ENCODE results near the gene TMEM30B. TPM values are rescaled to one million over a fixed set of nuclear protein-coding genes. Genes with fewer than 3 reads are reported as not detected.

Gene TMEM30B
- total and polyA plus RNA-seq, 2 of the 8 experiments (the other 6 are each of a cell fraction or from before 2014, with no cell fraction given) = 11.2 to 18.7 TPM

GRCh38 chr14:61322011-61322798, 41.1 kb upstream of the TMEM30B start:
- Histone ChIP-seq H4K91ac (replicated peaks; ENCODE audit: insufficient read length, low read length) (no peak overlapping the region), H2BK12ac (ENCODE audit: low read depth, low read length) (peak overlapping the region; percentile 80; the same call in 1 of the 2 replicates), H4K5ac (ENCODE audit: insufficient read length, low read depth, low read length) (no peak overlapping the region), H4K8ac (ENCODE audit: extremely low read depth, insufficient read depth, low read length) (no peak overlapping the region; the same call in none of the 2 replicates), H3K23ac (ENCODE audit: insufficient read length) (no peak overlapping the region), H3K4ac (replicated peaks; ENCODE audit: insufficient read length, low read depth, low read length) (no peak overlapping the region), H3K56ac (replicated peaks; ENCODE audit: insufficient read length, low read depth, low read length) (peak overlapping the region; percentile 34), H4K20me1 (replicated peaks in 1 of 2; ENCODE audit: control insufficient read depth in 1 of 2, insufficient read depth in 2 of 2, low read length in 2 of 2) (no peaks in the 10 kb centered on the region), H3K36me3 (ENCODE audit: control insufficient read depth in 2 of 4, insufficient read depth in 4 of 4, low read length in 3 of 4) (no peaks in the 10 kb centered on the region), H2BK120ac (replicated peaks; ENCODE audit: low read depth, low read length) (no peak overlapping the region), H3K27me3 (replicated peaks in 1 of 4; ENCODE audit: control insufficient read depth in 3 of 4, extremely low read depth in 1 of 4, insufficient read depth in 3 of 4, low read length in 3 of 4) (peaks cover 9 to 29% (median 23%) of the 10 kb centered on the region in 4 experiments), H3K9ac (replicated peaks in 1 of 4; ENCODE audit: extremely low read depth in 1 of 4, low read depth in 3 of 4, low read length in 3 of 4) (peak overlapping the region in 1 of 4 experiments; percentile 1; a peak in 1 of 7 replicates), H3K23me2 (ENCODE audit: low read depth, low read length) (peaks cover 15% of the 10 kb centered on the region; the same call in 1 of the 2 replicates), H3K4me2 (ENCODE audit: insufficient read depth in 1 of 2, low read depth in 2 of 2, low read length in 2 of 2) (peak overlapping the region; percentile 92 to 99), H3K79me2 (ENCODE audit: control insufficient read depth in 1 of 2, insufficient read depth in 2 of 2, low read length in 2 of 2) (no peaks in the 10 kb centered on the region), H3K4me1 (replicated peaks in 1 of 4; ENCODE audit: control insufficient read depth in 3 of 4, insufficient read depth in 4 of 4, low read length in 3 of 4) (peaks cover 0 to 12% (median 8%) of the 10 kb centered on the region in 4 experiments; a peak in 6 of 7 replicates), H2AFZ (ENCODE audit: low read length) (peak overlapping the region; percentile 22; the same call in 1 of the 2 replicates), H3K14ac (ENCODE audit: insufficient read length) (no peak overlapping the region), H2AK5ac (ENCODE audit: low read depth, low read length) (peak overlapping the region; percentile 57; the same call in 1 of the 2 replicates), H3K27ac (ENCODE audit: low read depth, low read length) (no peak overlapping the region), H2BK5ac (ENCODE audit: low read depth, low read length) (no peak overlapping the region), H3K9me3 (ENCODE audit: insufficient read depth in 2 of 2, low read depth in 1 of 2, low read length in 1 of 2) (peaks cover 0 to 4% of the 10 kb centered on the region in 2 experiments; a peak in 1 of 4 replicates), H3K18ac (ENCODE audit: extremely low read depth, low read length) (peak overlapping the region; percentile 93), H2BK15ac (ENCODE audit: low read length) (peak overlapping the region; percentile 93; the same call in 1 of the 2 replicates), H2BK20ac (ENCODE audit: low read length) (no peak overlapping the region), H3K79me1 (ENCODE audit: low read depth, low read length) (no peaks in the 10 kb centered on the region), H3K4me3 (ENCODE audit: extremely low read depth in 1 of 4, insufficient read depth in 2 of 4, low read depth in 3 of 4, low read length in 4 of 4) (peak overlapping the region; percentile 53 to 77 (median 64))
- CTCF ChIA-PET (ENCODE audit: partially characterized antibody) = interaction anchor here (0.6 to 2.1 kb wide), 6 partner anchors 8 to 516 kb away, joined by 3 to 4 read pairs (median 3); no protein-coding TSS in a partner anchor
- DNase-seq (ENCODE audit: low read depth in 1 of 2, low spot score in 2 of 2) (peak in 1 of 2 experiments; percentile 63), FAIRE-seq (no peak)
- POLR2A ChIA-PET (ENCODE audit: partially characterized antibody) = interaction anchor here (1.1 to 1.2 kb wide), 2 partner anchors 22 to 26 kb away, joined by 3 to 4 read pairs; no protein-coding TSS in a partner anchor
- 7% methylated on average over 52 of the region's 63 CpGs; no CpG with 5 or more reads in 1 of the 2 experiments for WGBS, 2 experiments (ENCODE audit: extremely low coverage in 1 of 2, insufficient coverage in 1 of 2, insufficient read length in 1 of 2, insufficient replicate concordance in 2 of 2, low coverage in 1 of 2, low lambda C conversion rate in 2 of 2, missing lambda C conversion rate in 1 of 2)
- TF ChIP-seq E2F6 (IDR thresholded peaks at IDR 0.05) (peak; percentile 61; the same call in 1 of the 2 replicates), HDAC6 (IDR thresholded peaks at IDR 0.05; ENCODE audit: low read depth, low read length) (no peak), MAX (IDR thresholded peaks at IDR 0.05) (peak; percentile 7; the same call in 1 of the 2 replicates), KDM5A (IDR thresholded peaks at IDR 0.05; ENCODE audit: low read length) (no peak), RNF2 (IDR thresholded peaks at IDR 0.05; ENCODE audit: borderline replicate concordance, low read depth, low read length, missing control alignments, poor library complexity, severe bottlenecking) (no peak), KDM4A (IDR thresholded peaks at IDR 0.05; ENCODE audit: low read depth, low read length, severe bottlenecking) (peak; percentile 42), SUZ12 (IDR thresholded peaks at IDR 0.05; ENCODE audit: low read length) (peak; percentile 80)
- TF ChIP-seq, protein P1, sequence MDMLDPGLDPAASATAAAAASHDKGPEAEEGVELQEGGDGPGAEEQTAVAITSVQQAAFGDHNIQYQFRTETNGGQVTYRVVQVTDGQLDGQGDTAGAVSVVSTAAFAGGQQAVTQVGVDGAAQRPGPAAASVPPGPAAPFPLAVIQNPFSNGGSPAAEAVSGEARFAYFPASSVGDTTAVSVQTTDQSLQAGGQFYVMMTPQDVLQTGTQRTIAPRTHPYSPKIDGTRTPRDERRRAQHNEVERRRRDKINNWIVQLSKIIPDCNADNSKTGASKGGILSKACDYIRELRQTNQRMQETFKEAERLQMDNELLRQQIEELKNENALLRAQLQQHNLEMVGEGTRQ (IDR thresholded peaks at IDR 0.05; ENCODE audit: low read length) = no peak

Measured in H1 (cell line).